Measurements from ENCODE around the gene NPM1.

Gene NPM1

GRCh38 chr5:171453056-171453725 is 65.5 kb downstream of the NPM1 start:
- no peak for DNase-seq

- DNase-seq: no peak
Measured at GRCh38 chr5:171453988-171454387, 66.3 kb downstream of the NPM1 start.

- DNase-seq: no peak
Measured at GRCh38 chr5:171454549-171454948, 66.9 kb downstream of the NPM1 start.

GRCh38 chr5:171455522-171455921 is 67.9 kb downstream of the NPM1 start:
- DNase-seq: no peak

GRCh38 chr5:171457208-171457981 is 69.7 kb downstream of the NPM1 start:
- DNase-seq: no peak

GRCh38 chr5:171459839-171460238 is 72.2 kb downstream of the NPM1 start:
- no peak for DNase-seq
